GM12891 (cell line): ENCODE measurements around the gene ZNF728.
"Not testable (repeated sequence)": the region's sequence is repeated elsewhere in the genome, so short reads cannot be mapped to it uniquely, and the experiment has no call there.

Experiments used
- DNase-seq: peaks from one replicate; pipeline ENCODE4 v3.0.0; 2011; ENCODE audit warnings: low spot score; ENCODE audit not compliant: insufficient read length
- FAIRE-seq: peaks from 2 replicates; lab custom pipeline; 2011; peaks lifted over from hg19 to GRCh38; lab: Jason Lieb, UNC
- POLR2A ChIP-seq: IDR thresholded peaks from 2 replicates; pipeline ENCODE4 v1.6.1; 2011; ENCODE audit warnings: low read depth, low read length, control low read depth
- POLR2AphosphoS5 ChIP-seq: IDR thresholded peaks from 2 replicates; pipeline ENCODE4 v1.6.1; 2011; ENCODE audit warnings: low read depth, low read length, control low read depth
- SPI1 ChIP-seq: IDR thresholded peaks from 2 replicates; pipeline ENCODE4 v1.6.1; 2011; ENCODE audit warnings: low read depth, low read length, control low read depth

Gene ZNF728

DNA sequence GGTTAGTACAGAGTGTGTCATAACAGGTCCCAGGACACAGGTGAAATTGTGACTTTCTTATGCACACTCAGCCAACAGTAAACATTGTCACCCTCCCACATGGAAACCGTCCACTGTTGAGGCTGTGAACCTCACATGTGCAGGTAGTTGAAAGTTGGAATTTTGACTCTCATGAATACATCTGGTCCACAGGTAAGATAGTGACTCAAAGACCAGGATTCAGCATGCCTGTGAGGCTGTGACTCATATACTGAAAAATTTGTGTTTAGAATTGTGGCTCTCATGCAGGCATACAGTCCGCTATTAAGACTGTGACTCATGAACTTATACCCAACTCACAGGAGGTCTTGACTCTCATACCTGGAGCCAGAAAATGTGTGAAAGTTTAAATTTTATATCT is 67.8 kb downstream of the ZNF728 start:
- FAIRE-seq (no peak), DNase-seq (no peak)
- TF ChIP-seq POLR2A (no peak), SPI1 (no peak), POLR2AphosphoS5 (no peak)

GRCh38 chr19:22927576-22927975 is 75.4 kb downstream of the ZNF728 start:
- not testable (repeated sequence) for FAIRE-seq, DNase-seq

DNA sequence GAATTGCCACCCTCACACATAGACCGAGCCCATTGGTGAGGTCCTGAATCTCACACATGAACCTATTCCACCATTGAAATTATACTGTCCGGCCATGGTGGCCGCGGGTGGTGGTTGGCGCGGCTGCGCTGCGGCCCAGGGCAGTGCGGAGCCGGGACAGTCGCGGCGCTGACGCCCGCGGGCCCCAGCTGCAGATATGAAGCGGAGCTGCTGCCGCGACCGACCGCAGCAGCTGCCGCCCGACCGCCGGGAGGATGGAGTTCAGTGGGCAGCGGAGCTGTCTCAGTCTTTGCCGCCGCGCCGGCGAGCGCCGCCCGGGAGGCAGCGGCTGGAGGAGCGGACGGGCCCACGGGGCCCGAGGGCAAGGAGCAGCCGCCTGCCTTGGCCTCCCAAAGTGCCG is 77.8 kb downstream of the ZNF728 start:
- DNase-seq, FAIRE-seq: not testable (repeated sequence)
